HG03097 (cell line): ENCODE results near the gene PHC2.
"Not testable (repeated sequence)": the region's sequence is repeated elsewhere in the genome, so short reads cannot be mapped to it uniquely, and the experiment has no call there.

ENCODE experiments used
- ATAC-seq: cut with Tn5 transposase; IDR thresholded peaks from one replicate; pipeline ENCODE4 v1.9.1; 2021; ENCODE audit not compliant: unreplicated experiment, low FRiP score

PHC2 gene

DNA sequence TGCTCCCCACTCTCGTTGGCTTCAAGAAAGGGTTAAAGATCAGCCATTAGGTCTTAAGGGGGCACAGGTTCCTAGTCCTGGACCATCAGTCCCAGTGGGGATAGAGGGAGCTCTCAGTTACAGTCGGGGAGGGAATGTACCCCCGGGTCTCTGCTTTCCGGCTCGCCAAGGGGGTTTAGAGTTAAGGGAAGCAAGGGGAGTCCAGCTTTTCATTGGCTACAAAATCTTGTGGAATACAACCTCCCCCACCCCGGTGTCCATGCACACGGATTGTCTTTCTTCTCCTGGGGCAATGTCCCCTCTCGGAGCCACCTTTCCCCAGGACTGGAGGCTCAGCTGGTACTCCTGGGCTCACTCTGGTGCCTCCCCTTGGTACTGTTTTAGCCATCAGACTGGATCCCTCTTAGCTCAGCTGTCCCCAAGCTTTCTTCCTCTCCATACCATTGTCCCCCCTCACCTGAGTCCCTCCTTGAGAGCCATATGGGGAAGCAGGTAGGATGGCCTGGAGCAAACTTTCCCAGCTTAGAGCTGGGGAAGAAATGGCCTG is 110.2 kb downstream of the PHC2 start, which contains the start of gene A3GALT2:
A3GALT2 (minus strand) TSS at position 480 of the 547 bp plus-strand sequence; CDS start at position 480, 0 bp downstream.
- no peak for ATAC-seq

DNA sequence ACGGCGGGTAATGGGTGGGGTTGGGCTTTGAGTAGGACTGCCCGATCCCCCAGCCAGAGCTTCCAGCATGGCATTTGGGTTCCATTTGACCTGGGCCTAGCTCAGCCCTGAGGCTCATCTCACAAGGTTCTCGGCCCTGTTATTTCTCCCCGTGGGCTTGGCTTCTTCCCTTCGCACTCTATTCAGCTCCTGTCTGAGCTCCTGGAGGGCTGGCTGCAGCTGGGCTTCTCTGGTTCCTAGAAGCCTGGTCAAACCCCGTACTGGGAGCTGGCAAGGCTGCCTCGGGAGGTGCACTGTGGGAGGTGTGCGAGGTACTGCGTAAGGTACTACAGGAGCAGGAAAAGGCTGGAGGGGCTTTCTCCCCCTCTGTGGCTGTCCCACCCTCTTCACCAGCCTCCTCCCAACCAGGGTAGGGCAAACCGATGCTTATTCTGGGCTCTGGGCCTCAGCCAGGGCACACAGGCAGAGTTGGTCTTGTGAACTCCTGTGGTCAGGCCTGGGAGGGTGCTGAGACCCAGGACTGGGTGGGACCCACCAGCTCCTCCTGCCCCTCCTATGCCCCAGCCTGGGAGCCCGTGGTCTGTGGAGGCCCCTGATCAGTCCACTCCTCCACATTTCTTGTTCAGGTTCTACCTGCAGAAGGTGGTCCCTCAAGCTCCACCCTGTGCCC is 110.8 kb downstream of the PHC2 start:
- no peak for ATAC-seq

GRCh38 chr1:33319186-33319948 is 111.5 kb downstream of the PHC2 start:
- ATAC-seq, result no peak

DNA sequence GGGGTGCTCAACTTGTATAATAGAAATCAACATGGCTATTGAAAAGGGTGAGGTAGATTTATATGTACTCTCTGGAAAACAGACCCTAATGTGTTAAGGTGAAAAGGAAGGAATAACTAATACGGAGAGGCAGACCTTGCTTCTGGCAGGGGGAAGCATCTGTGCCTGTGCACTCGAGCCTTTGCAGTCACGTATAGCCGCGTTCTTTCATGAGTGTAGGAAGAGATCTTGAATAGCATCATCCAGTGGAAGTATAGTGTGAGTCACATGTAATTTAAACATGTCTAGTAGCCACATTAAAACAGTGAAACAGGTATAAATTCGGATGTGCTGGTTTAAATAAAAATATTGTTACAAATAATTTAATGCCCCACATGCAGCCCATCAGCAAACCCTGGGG is 112.9 kb downstream of the PHC2 start:
- no peak for ATAC-seq

DNA sequence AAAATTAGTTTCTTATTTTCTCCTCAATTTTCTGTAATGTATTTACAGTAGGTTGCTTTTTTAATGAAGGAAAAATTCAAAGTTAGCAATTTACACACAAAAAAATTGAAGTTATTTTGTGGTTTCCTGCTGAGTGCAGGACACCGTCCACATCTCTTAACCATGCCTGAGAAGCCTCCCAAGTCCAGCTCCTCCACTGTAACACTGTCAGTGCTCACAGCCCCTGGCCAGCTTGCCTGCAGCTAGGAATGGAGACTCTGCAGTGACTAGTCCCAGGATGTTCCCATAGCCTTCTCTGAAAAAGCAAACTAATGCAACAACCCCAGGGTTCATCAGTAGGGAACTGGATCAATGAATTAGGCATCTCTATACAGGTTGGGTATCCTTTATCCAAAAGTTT is 113.5 kb downstream of the PHC2 start:
- ATAC-seq, result no peak

DNA sequence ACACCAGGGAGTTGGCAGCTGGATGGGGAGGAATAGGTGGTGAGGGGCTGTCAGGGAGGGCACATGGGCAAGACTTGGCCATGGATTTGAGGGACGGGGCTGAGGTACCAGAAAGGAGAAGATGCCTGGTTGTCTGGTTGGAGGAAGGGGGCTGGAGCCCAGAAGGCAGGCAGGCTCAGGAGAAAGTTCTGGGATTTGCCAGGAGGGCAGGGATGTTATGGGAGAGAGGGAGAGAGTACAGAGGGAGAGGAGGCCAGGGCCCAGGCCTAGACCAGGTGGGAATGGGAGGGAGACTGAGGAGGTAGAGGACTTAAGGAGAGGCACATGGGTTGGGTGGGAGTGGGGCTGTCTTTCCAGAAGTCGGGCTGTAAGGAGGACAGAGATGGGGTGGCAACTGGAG is 114.3 kb downstream of the PHC2 start:
- no peak for ATAC-seq

- no peak for ATAC-seq
These were observed 116.5 kb downstream of the PHC2 start for GRCh38 chr1:33314416-33314815.

GRCh38 chr1:33312413-33312749 is 118.5 kb downstream of the PHC2 start:
- no peak for ATAC-seq

GRCh38 chr1:33311706-33312412 is 119.0 kb downstream of the PHC2 start:
- no peak for ATAC-seq

DNA sequence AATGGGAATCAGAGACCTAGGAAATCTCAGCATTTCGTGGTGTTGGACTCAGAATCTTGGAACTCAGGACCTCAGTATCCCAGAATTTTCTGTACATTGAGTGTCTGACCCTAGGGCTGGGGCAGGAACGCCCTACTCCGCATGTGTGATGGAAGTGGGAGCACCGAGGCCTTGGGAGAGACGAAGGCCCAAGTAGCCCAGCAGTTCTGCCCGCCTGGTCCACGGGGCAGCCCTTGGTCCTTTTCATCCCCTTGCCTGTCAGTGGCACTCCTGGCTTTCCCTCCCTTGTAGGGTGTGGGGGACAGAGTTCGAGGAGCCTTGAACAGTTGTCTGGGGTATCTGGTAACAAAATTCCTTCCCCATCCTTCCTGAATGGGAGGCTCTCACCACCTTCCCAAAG is 120.2 kb downstream of the PHC2 start:
- no peak for ATAC-seq

DNA sequence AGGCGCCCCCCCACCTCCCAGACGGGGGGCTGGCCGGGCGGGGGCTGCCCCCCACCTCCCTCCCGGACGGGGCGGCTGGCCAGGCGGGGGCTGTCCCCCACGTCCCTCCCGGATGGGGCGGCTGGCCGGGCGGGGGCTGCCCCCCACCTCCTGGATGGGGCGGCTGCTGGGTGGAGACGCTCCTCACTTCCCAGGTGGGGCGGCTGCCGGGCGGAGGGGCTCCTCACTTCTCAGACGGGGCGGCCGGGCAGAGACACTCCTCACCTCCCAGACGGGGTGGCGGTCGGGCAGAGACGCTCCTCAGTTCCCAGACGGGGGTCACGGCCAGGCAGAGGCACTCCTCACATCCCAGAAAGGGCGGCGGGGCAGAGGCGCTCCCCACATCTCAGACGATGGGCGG is 121.5 kb downstream of the PHC2 start:
- not testable (repeated sequence) for ATAC-seq

DNA sequence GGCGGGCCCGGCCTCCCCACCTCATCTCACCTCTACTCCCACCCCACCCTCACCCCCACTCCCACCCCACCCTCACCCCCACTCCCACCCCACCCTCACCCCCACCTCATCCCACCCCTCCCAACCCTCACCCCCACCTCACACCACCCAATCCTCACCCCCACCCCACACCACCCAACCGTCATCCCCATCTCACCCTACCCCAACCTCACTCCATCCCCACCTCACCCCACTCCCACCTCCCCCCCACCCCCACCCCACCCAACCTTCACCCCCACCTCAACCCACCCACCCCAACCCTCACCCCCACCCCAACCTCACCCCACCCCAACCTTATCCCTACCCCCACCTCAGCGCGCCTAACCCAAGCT is 123.4 kb downstream of the PHC2 start:
- ATAC-seq, result no peak

DNA sequence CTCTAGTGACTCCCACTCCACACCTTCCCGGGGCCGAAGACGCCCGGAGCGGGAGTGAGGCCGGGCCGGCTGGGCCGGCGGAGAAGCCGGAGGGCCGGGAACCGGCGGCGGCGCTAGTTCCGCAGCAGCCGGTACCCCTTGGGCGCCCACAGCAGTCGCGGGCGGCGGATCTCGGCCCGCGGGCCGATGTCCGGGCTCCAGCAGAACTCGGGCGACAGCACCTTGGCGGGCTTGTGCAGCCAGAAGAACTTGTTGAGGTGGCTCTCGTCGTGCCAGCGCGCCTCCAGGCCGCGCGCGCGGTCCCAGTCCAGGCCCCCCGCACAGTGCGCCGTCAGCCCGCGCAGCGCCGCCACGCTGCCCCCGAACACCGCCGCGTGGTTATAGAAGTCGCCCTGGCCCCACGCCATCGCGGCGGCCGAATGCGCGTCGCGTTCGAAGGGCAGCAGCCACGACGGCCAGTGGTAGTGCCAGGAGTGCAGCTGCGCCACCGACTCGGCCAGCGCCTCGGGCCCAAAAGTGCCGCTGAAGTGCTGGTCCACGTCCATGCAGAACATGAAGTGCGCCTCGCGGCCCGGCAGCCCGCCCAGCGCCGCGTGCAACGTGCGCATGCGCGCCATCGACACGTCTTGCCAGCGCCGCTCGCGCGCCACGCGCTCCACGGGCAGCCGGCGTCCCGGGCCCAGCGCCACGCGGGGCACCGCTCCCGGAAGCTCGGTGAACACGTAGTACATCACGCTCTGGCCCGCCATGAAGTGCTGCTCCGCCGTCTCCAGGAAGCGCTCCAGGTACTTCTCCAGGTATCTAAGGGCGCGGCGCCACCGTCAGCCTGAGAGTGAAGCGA is 124.0 kb downstream of the PHC2 start:
- no peak for ATAC-seq

DNA sequence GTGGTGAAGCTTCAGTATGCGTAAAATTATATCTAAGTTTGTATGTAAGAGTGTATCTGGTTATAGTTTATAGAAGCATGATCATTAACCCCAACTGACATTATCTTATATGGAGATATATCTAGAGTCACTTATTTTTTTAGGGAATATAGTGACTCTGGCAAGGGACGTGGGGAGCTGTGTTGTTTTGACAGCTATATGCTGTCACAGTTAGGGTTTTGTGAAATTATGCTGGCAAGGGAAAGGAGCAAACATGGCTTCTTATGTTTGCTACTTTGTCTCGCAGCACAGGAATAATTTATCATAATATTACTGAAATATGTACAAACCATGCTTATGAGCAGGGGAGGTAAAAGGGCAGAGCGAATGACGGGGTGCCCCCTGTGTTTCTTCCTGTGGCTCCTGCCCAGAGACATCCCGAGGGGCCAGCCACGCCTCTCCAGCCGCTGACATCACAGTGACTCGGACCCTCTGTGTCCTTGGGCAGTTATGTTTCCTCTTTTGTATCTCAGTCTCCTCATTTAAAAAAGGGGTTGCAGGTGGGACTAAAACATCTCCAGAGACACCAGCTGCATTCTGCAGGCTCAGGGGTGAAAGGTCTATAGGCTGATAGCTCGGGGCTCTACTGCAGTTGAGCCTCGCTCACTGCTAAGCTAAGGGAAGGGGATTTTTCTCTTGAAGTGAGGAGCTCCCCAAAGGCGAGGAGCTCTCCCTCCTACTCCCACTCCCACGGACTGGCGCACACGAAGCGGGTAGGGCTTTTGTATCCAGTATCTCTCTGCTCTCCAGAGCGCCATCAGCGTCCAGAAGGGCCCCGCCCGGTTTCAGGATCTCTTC is 124.9 kb downstream of the PHC2 start:
- ATAC-seq, result no peak

- ATAC-seq, result no peak
These were observed 125.9 kb downstream of the PHC2 start for GRCh38 chr1:33305016-33305415.

DNA sequence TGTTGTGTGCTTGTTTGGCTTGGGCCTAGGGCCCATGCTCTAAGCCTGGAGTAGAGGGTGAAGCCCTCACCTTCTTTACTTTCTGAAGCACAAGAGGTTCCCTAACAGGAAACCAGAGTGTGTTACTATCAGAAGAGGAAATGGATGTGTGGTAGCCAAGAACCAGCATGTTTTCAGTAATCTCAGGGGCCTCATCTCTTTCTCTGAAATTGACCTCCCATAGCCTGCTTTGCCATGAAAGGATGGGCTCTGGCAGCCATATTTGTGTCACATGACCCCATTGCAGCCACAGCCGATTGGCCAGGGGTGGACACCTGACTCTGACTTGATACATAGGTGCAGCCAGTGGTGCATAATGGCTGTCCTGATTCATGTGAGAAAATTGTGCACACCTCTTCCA is 128.6 kb downstream of the PHC2 start:
- ATAC-seq, result no peak

DNA sequence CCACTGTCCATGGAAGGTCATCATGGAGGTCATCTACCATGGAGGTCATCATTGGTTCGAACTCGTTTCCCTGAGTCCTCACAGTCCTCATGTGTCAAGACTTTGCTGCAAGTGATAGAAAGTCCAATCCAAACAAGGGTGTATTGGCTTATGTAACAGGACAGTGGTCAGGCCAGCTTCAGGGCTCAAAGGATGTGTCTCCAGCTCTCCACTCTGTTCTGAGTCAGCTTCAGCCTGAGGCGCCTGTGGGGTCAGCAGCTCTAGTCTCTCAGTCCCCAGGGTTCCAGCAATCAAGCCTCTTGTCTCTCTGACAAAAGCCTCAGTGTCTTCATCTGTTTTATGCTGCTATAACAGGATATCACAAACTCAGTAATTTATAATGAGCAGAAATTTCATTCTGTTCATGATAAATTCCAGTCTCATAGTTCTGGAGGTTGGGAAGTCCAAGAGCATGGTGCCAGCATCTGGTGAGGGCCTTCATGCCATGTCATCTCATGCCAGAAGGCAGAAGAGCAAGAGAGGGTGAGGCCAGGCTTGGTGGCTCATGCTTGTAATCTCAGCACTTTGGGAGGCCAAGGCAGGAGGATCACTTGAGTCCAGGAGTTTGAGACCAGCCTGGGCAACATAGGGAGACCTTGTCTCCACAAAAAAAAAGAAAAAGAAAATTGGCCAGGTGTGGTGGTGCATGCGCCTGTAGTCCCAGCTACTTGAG is 129.5 kb downstream of the PHC2 start:
- no peak for ATAC-seq

DNA sequence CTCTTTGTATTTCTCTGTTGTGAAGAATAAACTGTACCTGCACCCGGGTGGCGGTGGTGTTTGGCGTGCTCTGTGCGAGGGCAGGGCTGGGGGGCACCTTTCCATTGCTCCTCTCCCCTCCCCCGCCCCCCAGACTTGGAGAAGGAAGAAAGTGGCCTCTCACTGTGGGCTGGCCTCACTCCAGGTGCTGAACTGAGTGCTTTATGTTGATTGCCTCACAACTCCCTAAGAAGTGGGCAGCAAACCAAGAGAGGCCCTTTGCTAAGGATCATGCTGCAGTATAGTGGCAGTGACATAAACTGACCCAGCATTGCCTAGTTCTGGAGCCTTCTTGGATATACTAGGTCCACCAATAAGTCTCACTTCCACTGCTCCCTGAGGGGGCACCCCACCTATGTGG is 130.2 kb downstream of the PHC2 start:
- ATAC-seq, result no peak
